ENCODE results near the gene CCDC69. TPM values are rescaled to one million over a fixed set of nuclear protein-coding genes. Genes with fewer than 3 reads are reported as not detected.

CCDC69 gene
- total RNA-seq, 1 donor from 2014 or later = 1.2 TPM

DNA sequence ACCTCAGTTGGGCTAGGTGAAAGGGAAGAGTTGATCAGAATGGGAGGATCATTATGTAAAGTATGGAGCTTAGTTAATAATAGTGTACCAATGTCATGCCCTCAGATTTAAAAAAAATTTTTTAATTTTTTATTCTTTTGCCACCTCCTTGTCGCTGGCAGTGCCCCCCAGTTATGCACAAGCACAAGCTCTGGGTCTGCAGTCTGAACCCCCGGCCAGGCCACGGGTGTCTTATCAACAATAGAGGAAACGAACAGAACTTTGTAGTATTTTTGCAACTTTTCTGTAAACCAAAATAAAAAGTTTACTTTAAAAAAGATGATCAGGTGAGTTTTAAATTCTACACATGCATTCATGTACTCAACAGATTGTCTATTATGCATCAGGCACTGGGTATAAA lies 27.7 kb upstream of the CCDC69 start:
- DNase-seq (ENCODE audit: low spot score) = no peak
- no peaks in the 10 kb centered on the region for H3K9me3 Mint-ChIP-seq (ENCODE audit: unreplicated experiment)
- H3K4me3 Mint-ChIP-seq (ENCODE audit: unreplicated experiment) = no peak overlapping the region
- TF ChIP-seq, protein P1, sequence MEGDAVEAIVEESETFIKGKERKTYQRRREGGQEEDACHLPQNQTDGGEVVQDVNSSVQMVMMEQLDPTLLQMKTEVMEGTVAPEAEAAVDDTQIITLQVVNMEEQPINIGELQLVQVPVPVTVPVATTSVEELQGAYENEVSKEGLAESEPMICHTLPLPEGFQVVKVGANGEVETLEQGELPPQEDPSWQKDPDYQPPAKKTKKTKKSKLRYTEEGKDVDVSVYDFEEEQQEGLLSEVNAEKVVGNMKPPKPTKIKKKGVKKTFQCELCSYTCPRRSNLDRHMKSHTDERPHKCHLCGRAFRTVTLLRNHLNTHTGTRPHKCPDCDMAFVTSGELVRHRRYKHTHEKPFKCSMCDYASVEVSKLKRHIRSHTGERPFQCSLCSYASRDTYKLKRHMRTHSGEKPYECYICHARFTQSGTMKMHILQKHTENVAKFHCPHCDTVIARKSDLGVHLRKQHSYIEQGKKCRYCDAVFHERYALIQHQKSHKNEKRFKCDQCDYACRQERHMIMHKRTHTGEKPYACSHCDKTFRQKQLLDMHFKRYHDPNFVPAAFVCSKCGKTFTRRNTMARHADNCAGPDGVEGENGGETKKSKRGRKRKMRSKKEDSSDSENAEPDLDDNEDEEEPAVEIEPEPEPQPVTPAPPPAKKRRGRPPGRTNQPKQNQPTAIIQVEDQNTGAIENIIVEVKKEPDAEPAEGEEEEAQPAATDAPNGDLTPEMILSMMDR (IDR thresholded peaks at IDR 0.05; ENCODE audit: unreplicated experiment) = no peak
- H3K36me3 Mint-ChIP-seq (ENCODE audit: low read depth, unreplicated experiment) = no peaks in the 10 kb centered on the region
- H3K4me1 Mint-ChIP-seq (ENCODE audit: unreplicated experiment) = peaks cover 8% of the 10 kb centered on the region
- no peak overlapping the region for H3K27ac Mint-ChIP-seq (ENCODE audit: unreplicated experiment)
- peaks cover 4% of the 10 kb centered on the region for H3K27me3 Mint-ChIP-seq (ENCODE audit: unreplicated experiment)

DNA sequence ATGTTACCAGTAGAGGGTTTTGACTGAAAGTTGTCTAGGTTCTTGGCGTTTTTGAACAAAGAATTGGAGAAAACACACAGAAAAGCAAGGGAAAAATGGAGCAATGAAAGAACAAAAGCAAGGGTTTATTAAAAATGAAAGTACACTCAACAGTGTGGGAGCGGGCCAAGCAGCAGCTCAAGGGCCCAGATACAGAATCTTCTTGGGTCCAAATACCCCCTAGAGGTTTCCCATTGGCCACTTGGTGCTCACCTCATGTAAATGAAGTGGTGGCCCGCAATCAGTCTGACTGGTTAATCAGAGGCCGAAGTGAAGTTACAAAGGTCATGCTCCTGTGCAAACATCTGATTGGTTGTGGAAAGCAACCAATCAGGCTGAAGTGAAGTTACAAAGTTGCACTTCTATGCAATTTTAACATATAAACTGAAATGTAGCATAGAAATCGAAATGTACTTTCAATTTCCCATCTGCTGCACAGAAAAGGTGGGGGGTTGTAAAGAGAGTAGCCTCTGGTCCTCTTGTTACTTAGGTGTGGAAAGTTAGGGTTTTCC lies 27.2 kb upstream of the CCDC69 start:
- H3K4me3 Mint-ChIP-seq (ENCODE audit: unreplicated experiment) = no peak overlapping the region
- no peak for DNase-seq (ENCODE audit: low spot score)

DNA sequence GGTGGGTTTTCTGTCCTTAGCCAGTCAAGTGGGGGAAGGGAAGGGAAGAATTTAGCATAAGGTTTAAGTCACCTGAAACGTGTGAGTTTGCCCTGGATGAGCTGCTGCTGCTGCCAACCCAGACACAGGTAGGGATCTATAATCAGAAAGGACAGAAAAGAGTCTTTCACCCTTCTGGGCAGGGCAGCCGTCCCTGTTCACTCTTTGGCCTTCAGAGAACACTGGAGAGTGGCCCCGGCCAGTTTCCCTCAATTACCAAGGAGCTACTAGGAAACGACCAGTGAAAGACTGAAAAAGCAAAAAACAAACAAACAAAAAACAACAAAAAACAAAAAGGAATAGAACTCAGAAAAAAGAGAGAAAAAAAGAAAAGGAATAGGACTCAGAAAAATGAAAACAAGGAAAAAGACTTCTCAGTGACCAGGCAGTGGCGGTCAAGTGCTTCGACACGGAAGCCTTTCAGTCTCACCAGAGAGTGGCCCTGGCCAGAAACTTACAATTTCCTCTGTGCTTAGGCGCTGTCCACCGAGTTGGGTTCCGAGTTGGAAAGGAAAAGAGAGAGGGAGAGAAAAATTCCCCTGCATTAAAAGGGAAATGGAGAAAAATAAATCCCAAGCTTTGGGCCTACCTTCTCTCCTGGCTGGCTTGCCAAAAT lies 26.6 kb upstream of the CCDC69 start:
- H3K4me3 Mint-ChIP-seq (ENCODE audit: unreplicated experiment) = no peak overlapping the region
- no peak for DNase-seq (ENCODE audit: low spot score)
- peaks cover 8% of the 10 kb centered on the region for H3K4me1 Mint-ChIP-seq (ENCODE audit: unreplicated experiment)
- TF ChIP-seq, protein P1 (IDR thresholded peaks at IDR 0.05; ENCODE audit: unreplicated experiment) = no peak
- H3K27me3 Mint-ChIP-seq (ENCODE audit: unreplicated experiment) = peaks cover 4% of the 10 kb centered on the region
- H3K27ac Mint-ChIP-seq (ENCODE audit: unreplicated experiment) = no peak overlapping the region
- H3K36me3 Mint-ChIP-seq (ENCODE audit: low read depth, unreplicated experiment) = no peaks in the 10 kb centered on the region
- H3K9me3 Mint-ChIP-seq (ENCODE audit: unreplicated experiment) = no peaks in the 10 kb centered on the region

More for the DNA sequence above, 27.2 kb upstream of the CCDC69 start:
- Mint-ChIP-seq H3K27ac (ENCODE audit: unreplicated experiment) (no peak overlapping the region), H3K27me3 (ENCODE audit: unreplicated experiment) (peaks cover 4% of the 10 kb centered on the region), H3K36me3 (ENCODE audit: low read depth, unreplicated experiment) (no peaks in the 10 kb centered on the region), H3K9me3 (ENCODE audit: unreplicated experiment) (no peaks in the 10 kb centered on the region), H3K4me1 (ENCODE audit: unreplicated experiment) (peaks cover 8% of the 10 kb centered on the region)
- TF ChIP-seq, protein P1 (IDR thresholded peaks at IDR 0.05; ENCODE audit: unreplicated experiment) = no peak

DNA sequence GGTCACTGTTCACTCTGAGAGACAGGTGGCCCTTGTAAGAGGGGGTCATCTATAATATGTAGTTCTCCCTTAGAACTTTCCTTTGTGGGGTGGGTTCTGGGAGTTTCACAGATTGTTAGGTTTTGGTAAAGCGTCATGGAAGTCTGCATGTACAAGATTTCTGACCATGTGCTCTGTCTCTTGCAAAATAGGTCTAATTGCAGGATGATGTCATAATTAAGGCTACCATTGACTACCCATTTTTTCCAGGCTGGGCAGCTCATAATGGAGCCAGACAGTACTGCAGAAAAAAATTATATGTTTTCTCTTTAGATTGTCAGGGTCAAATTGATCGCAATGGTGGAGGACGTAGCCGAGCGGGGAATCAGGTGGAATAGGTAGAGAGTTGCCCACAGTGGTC lies 25.4 kb upstream of the CCDC69 start:
- no peak overlapping the region for H3K4me3 Mint-ChIP-seq (ENCODE audit: unreplicated experiment)
- DNase-seq (ENCODE audit: low spot score) = no peak
- TF ChIP-seq, protein P1 (IDR thresholded peaks at IDR 0.05; ENCODE audit: unreplicated experiment) = no peak
- H3K9me3 Mint-ChIP-seq (ENCODE audit: unreplicated experiment) = no peaks in the 10 kb centered on the region
- peaks cover 8% of the 10 kb centered on the region for H3K4me1 Mint-ChIP-seq (ENCODE audit: unreplicated experiment)
- no peaks in the 10 kb centered on the region for H3K36me3 Mint-ChIP-seq (ENCODE audit: low read depth, unreplicated experiment)
- peaks cover 4% of the 10 kb centered on the region for H3K27me3 Mint-ChIP-seq (ENCODE audit: unreplicated experiment)
- no peak overlapping the region for H3K27ac Mint-ChIP-seq (ENCODE audit: unreplicated experiment)

DNA sequence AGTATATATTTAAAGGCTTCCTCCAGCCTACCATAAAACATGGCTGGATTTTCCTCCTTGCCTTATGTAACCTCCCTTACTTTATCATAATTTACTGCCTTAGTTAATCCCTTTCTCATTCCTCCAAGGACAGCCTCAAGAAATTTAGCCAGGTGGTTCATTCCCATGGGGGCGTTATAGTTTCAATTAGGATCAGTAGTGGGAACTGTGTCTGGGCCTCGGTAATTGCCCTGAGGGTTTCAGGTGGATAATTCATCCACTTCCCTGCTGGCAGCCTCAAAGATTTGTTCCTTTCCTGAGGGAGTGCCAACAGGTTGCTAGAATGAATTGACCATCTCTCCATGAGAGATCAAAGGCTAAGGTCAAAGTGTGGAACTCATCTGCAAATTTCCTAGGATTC lies 24.8 kb upstream of the CCDC69 start:
- Mint-ChIP-seq H3K36me3 (ENCODE audit: low read depth, unreplicated experiment) (no peaks in the 10 kb centered on the region), H3K27ac (ENCODE audit: unreplicated experiment) (no peak overlapping the region), H3K4me1 (ENCODE audit: unreplicated experiment) (peaks cover 5% of the 10 kb centered on the region), H3K27me3 (ENCODE audit: unreplicated experiment) (peaks cover under 1% of the 10 kb centered on the region), H3K9me3 (ENCODE audit: unreplicated experiment) (no peaks in the 10 kb centered on the region), H3K4me3 (ENCODE audit: unreplicated experiment) (no peak overlapping the region)
- TF ChIP-seq, protein P1 (IDR thresholded peaks at IDR 0.05; ENCODE audit: unreplicated experiment) = no peak
- DNase-seq (ENCODE audit: low spot score) = no peak

Data from endothelial cell (in vitro differentiated cells).